NCI-H2171 treated with DMSO at 0.1 percent for 48 hours (cell line): ENCODE results near the gene KLF13.

ENCODE experiments used
- DNase-seq: peaks from one replicate; lab custom pipeline; 2025; lab: John Stamatoyannopoulos, UW

Gene KLF13

DNA sequence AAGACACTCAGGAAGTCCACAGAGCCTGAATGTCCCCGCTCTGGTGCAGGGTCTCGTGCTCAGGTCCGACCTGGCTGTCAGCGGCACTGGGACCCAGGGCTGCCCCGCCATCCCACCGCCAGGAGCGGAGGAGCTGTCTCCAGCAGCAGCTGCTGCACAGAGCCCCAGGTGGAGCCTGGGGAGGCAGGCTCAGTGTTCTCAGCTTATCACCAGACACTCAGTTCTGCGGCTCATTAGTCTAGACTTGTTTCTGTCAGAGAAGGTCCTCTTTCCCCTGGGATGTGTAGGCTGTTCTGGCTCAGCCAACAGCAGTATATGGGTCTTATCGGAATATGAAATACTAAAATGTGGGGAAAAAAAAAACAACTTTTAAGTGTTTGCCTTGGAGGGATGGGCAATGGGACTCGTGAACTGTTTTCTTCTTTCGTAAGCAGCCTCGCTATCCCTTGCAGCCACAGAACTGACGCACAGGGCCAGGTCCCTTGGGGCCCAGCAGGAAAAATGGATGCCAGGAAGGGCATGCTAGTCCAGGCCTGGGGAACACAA is 75.9 kb downstream of the KLF13 start:
- peak; percentile 96 for DNase-seq

GRCh38 chr15:31403096-31403495 is 76.5 kb downstream of the KLF13 start:
- DNase-seq: no peak

GRCh38 chr15:31403606-31404005 is 77.0 kb downstream of the KLF13 start:
- no peak for DNase-seq

GRCh38 chr15:31404345-31404744 is 77.7 kb downstream of the KLF13 start:
- DNase-seq: no peak

DNA sequence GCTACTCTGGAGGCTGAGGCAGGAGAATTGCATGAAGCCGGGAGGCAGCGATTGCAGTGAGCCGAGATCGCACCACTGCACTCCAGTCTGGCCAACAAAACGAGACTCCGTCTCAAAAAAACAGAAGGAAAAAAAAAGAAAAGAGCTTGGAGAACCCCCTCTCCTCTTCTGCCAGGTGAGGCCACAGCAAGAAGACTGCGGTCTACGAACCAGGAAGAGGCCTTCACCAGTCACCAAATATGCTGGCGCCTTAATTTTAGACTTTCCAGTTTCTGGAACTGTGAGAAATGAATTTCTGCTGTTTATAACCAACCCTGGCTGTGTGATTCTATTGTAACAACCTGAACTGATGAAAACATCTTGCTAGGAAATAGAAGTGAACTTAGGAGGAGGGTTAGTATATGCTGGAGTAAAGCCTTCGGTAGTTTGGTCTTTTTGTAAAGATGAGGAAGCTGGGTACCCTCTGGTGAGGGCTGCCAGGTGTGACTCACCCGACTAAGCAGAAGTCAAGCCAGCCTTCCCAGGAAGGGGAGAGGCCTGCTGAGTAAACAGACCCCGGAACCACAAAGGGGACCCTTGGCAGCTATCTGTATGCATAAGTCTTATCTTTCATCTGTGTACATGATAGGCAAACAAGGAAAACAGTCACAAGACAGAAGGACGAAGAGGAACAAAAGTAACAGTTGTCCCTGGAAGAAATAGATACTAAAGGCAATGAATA is 78.7 kb downstream of the KLF13 start:
- DNase-seq: peak; percentile 11

- DNase-seq: no peak
Observed at GRCh38 chr15:31407376-31407775, 80.7 kb downstream of the KLF13 start.

DNA sequence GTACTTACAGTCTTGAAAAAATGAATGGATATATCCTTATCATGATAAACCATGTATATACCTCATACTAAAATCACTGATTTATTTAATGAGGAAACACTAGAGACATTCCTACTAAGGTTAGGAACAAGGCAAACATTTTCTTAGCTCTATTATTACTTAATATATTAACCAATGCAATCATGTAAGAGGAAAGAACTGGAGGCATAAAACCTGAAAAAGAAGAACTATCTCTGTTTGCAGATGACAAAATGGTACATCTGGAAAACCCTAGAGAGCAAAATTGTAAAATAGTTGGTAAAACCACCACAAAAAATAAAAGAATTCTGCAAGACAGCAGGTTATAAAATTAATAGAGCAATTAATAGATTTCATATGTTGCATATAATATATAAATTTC is 81.2 kb downstream of the KLF13 start:
- no peak for DNase-seq

DNA sequence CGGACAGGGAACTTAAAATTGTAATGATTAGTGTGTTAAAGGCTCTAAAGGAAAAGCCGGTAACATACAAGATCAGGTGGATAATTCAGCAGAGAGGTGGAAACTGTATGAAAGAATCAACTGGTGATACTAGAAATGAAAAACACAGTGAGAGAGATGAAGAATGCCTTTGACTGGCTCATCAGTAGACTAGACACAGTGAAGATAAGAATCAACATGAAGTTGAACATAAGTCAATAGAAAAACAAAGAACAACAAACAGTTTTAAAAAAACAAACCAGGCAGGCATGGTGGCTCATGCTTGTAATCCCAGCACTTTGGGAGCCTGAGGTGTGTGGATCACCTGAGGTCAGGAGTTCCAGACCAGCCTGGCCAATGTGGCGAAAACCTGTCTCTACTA is 82.1 kb downstream of the KLF13 start:
- DNase-seq: no peak

DNA sequence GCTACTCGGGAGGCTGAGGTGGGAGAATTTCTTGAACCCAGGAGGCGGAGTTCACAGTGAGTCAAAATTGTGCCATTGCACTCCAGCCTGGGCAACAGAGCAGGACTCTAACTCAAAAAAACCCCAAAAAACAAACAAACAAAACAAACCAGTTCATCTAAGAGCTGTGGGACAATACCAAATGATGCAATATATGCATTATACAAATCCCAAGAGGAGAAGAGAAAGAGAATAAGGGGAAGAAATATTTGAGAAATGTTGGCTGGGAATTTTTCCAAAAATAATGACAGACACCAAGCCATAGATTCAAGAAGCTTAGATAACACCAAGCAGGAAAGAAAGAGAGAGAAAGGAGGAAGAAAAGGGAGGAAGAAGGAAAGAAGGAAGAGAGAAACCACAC is 82.5 kb downstream of the KLF13 start:
- no peak for DNase-seq

DNA sequence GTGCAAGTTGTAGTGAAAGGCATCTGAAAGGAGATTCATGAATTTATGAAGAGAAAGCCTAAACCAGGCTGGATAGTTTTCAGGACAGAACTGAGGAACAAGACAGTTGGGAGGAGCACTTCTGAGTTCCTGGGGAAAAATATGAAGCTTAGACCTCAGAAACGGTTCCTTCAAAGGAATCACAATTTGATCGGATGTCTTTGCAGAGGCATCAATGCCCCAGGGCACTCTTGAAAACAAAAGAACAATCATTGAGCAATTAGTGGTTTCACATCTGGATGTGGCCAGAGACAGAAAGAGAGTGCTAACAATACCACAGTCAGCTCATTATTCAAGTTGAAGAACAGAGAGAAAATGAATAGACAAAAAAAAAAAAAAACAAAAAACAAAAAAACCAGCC is 86.2 kb downstream of the KLF13 start:
- DNase-seq: no peak

DNA sequence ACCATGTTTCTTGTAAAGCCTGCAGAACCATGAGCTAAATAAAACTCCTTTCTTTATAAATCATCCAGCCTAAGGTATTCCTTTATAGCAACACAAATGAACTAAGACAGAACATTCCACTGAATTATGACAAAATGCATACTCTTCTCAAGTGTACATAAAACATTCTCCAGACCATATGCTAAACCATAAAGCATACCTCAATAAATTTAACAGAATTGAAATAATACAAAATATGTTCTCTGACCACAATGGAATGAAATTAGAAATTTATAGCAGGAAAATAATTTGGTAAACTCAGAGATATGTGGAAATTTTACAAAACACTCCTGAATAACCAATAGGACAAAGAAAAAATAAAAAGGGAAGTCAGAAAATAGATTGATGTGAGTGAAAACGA is 88.6 kb downstream of the KLF13 start:
- DNase-seq: no peak

- DNase-seq: no peak
Observed at GRCh38 chr15:31419820-31420219, 93.2 kb downstream of the KLF13 start.

DNA sequence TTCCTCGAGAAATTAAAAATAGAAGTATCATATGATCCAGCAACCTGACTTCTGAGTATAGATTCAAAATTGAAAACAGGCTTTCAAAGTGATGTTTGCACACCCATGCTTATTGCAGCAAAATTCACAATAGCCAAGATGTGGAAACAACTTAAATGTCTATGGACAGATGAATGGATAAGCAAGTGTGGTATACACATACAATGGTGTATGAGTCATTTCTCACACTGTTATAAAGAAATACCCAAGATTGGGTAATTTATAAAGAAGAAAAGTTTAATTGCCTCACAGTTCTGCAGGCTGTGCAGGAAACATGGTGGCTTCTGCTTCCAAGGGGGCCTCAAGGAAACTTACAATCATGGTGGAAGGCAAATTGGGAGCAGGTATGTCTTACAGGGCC is 100.8 kb downstream of the KLF13 start:
- DNase-seq: no peak
